GM12875 (cell line): ENCODE measurements around the gene EGFL7.

Experiments
- H3K4me3 ChIP-seq: one replicate; pipeline ENCODE4 v1.5.1; 2011; ENCODE audit warnings: low read depth, low read length, control low read depth
- CTCF ChIP-seq: IDR thresholded peaks from 2 replicates; pipeline ENCODE4 v1.5.1; 2011; ENCODE audit warnings: low read depth, mild to moderate bottlenecking, control low read depth, inconsistent platforms, low read length, moderate library complexity, borderline replicate concordance; ENCODE audit not compliant: insufficient read depth

Gene EGFL7

GRCh38 chr9:136626066-136626725 is 36.5 kb upstream of the EGFL7 start:
- TF ChIP-seq CTCF: no peak
- H3K4me3 ChIP-seq: no peak overlapping the region

- H3K4me3 ChIP-seq: no peak overlapping the region
- TF ChIP-seq CTCF: no peak
Observed at GRCh38 chr9:136626740-136627642, 35.7 kb upstream of the EGFL7 start.

- no peak for TF ChIP-seq CTCF
- H3K4me3 ChIP-seq: no peak overlapping the region
Observed at GRCh38 chr9:136627703-136628102, 35.0 kb upstream of the EGFL7 start.

- TF ChIP-seq CTCF: no peak
- H3K4me3 ChIP-seq: no peak overlapping the region
Observed at GRCh38 chr9:136628268-136628667, 34.4 kb upstream of the EGFL7 start.

GRCh38 chr9:136629001-136629878 is 33.5 kb upstream of the EGFL7 start:
- no peak for TF ChIP-seq CTCF
- H3K4me3 ChIP-seq: no peak overlapping the region

- H3K4me3 ChIP-seq: no peak overlapping the region
- TF ChIP-seq CTCF: peak; percentile 76
Observed at GRCh38 chr9:136629879-136630661, 32.6 kb upstream of the EGFL7 start.
